Hepatocyte (in vitro differentiated cells): ENCODE data around the gene CYP27A1. TPM values are rescaled to one million over a fixed set of nuclear protein-coding genes. Genes with fewer than 3 reads are reported as not detected.

Source experiments
- DNase-seq: peaks from one replicate; pipeline ENCODE4 v3.0.0-alpha.2; 2016; ENCODE audit warnings: low spot score
- H2AFZ ChIP-seq: fragments of 200-600 bp; sonication (generic); 2 replicates; pipeline ENCODE4 v1.6.0; 2016; ENCODE audit warnings: antibody characterized with exemption, mild to moderate bottlenecking
- H3K27ac ChIP-seq: fragments of 200-600 bp; sonication (generic); 2 replicates; pipeline ENCODE4 v1.5.1; 2016; ENCODE audit warnings: mild to moderate bottlenecking
- H3K27me3 ChIP-seq: fragments of 200-600 bp; sonication (generic); 2 replicates; pipeline ENCODE4 v1.6.1; 2016
- H3K36me3 ChIP-seq: fragments of 200-600 bp; sonication (generic); replicated peaks from 2 replicates; pipeline ENCODE4 v1.5.1; 2016; ENCODE audit warnings: low read depth; ENCODE audit not compliant: insufficient read depth
- H3K4me1 ChIP-seq: fragments of 200-600 bp; sonication (generic); 2 replicates; pipeline ENCODE4 v1.5.1; 2016; ENCODE audit warnings: mild to moderate bottlenecking, moderate library complexity; ENCODE audit not compliant: insufficient read depth
- H3K4me2 ChIP-seq: fragments of 200-600 bp; sonication (generic); 2 replicates; pipeline ENCODE4 v1.6.0; 2016
- H3K4me3 ChIP-seq: fragments of 200-600 bp; sonication (generic); 2 replicates; pipeline ENCODE4 v1.5.1; 2016; ENCODE audit warnings: mild to moderate bottlenecking
- H3K79me2 ChIP-seq: fragments of 200-600 bp; sonication (generic); 2 replicates; pipeline ENCODE4 v1.6.0; 2017; ENCODE audit warnings: mild to moderate bottlenecking
- H3K9me2 ChIP-seq: fragments of 200-600 bp; sonication (generic); replicated peaks from 2 replicates; pipeline ENCODE4 v1.6.0; 2017; ENCODE audit warnings: mild to moderate bottlenecking; ENCODE audit not compliant: insufficient read depth
- H3K9me3 ChIP-seq: fragments of 200-600 bp; sonication (generic); 2 replicates; pipeline ENCODE4 v1.5.1; 2016; ENCODE audit warnings: low read depth, mild to moderate bottlenecking
- H4K20me1 ChIP-seq: fragments of 200-600 bp; sonication (generic); 2 replicates; pipeline ENCODE4 v1.6.0; 2016; ENCODE audit warnings: mild to moderate bottlenecking; ENCODE audit not compliant: insufficient read depth, poor library complexity, severe bottlenecking
- EZH2 ChIP-seq: fragments of 200-600 bp; sonication (generic); IDR thresholded peaks from 2 replicates; pipeline ENCODE4 v1.6.1; 2016; ENCODE audit warnings: antibody characterized with exemption, mild to moderate bottlenecking, borderline replicate concordance
- EZH2phosphoT487 ChIP-seq: fragments of 200-600 bp; sonication (generic); IDR thresholded peaks from one replicate; pipeline ENCODE4 v1.6.1; 2018; ENCODE audit warnings: antibody characterized with exemption, mild to moderate bottlenecking, low read depth, moderate library complexity; ENCODE audit not compliant: unreplicated experiment, severe bottlenecking
- WGBS: methylation state at CpG from one replicate; pipeline ENCODE4 v1.1.6; 2016; ENCODE audit warnings: low lambda C conversion rate; ENCODE audit errors: missing lambda C conversion rate; 5-methylcytosine and 5-hydroxymethylcytosine counted together
- polyA plus RNA-seq: library from polyadenylated mRNA; unstranded; fragments of >200 nt; fragmentation: Nextera tagmentation; extraction: Ambion mirVana; gene quantifications from 2 replicates; pipeline ENCODE4 v1.2.1, GENCODE V29; 2016
- total RNA-seq: library from RNA; depleted of rRNA; stranded (reverse); fragments of >200 nt; gene quantifications from 2 replicates; pipeline ENCODE4 v1.2.3, GENCODE V29; 2014
- TF ChIP-seq, protein P1 (sequence below): fragments of 200-600 bp; sonication (generic); IDR thresholded peaks from 2 replicates; pipeline ENCODE4 v1.5.1; 2016; ENCODE audit warnings: antibody characterized with exemption, mild to moderate bottlenecking; ENCODE audit not compliant: poor library complexity

Gene CYP27A1
- total and polyA plus RNA-seq, 2 experiments from 2014 or later, result 34.5 to 44.8 TPM

DNA sequence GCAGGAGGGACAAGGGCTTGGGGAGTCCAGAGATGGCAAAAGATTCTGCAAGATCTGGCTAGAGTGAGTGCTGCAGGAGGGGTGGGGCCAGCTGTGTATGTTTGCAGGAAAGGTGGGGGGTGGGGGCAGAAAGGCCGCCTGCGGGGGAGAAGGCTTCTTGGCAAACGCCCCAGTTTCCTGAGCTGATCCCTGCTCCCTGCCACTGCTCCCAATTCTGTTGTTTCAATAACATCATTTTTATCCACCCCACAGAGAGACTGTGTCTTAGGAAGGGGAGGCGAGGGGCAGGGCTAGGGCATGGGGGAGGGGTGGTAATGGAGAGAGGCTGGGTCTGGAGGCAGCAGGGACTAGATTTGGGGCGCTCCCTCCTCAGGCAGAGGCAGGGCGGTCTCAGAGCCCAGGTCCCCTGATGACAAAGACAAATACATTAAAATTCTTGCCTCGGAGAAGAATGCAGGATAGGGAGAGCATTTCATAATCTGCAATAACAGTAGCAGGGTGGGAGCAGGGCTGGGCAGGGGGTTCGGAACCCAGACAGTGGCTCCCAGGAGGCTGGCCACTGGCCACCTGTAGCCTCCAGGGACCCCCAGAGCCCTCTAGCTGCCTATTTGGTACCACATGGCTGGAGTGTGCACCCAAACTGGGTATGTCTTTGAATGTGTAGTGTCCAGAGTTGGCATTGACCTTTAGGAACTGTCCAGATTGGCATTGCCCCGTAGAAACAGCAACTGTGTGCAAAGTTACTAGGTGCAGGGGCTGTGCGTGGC, 75.6 kb downstream of the CYP27A1 start:
- Histone ChIP-seq H3K36me3 (no peaks in the 10 kb centered on the region), H3K27ac (no peak overlapping the region), H3K9me2 (no peaks in the 10 kb centered on the region), H3K27me3 (peaks cover 80% of the 10 kb centered on the region), H3K79me2 (no peaks in the 10 kb centered on the region), H3K4me2 (no peak overlapping the region), H3K4me1 (peaks cover 23% of the 10 kb centered on the region), H4K20me1 (no peaks in the 10 kb centered on the region), H2AFZ (no peak overlapping the region), H3K4me3 (no peak overlapping the region), H3K9me3 (no peaks in the 10 kb centered on the region)
- TF ChIP-seq, protein P1, sequence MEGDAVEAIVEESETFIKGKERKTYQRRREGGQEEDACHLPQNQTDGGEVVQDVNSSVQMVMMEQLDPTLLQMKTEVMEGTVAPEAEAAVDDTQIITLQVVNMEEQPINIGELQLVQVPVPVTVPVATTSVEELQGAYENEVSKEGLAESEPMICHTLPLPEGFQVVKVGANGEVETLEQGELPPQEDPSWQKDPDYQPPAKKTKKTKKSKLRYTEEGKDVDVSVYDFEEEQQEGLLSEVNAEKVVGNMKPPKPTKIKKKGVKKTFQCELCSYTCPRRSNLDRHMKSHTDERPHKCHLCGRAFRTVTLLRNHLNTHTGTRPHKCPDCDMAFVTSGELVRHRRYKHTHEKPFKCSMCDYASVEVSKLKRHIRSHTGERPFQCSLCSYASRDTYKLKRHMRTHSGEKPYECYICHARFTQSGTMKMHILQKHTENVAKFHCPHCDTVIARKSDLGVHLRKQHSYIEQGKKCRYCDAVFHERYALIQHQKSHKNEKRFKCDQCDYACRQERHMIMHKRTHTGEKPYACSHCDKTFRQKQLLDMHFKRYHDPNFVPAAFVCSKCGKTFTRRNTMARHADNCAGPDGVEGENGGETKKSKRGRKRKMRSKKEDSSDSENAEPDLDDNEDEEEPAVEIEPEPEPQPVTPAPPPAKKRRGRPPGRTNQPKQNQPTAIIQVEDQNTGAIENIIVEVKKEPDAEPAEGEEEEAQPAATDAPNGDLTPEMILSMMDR, result no peak
- TF ChIP-seq EZH2 (no peak), EZH2phosphoT487 (no peak)
- DNase-seq, result no peak
- WGBS, result 29% methylated on average over 10 of the region's 10 CpGs

DNA sequence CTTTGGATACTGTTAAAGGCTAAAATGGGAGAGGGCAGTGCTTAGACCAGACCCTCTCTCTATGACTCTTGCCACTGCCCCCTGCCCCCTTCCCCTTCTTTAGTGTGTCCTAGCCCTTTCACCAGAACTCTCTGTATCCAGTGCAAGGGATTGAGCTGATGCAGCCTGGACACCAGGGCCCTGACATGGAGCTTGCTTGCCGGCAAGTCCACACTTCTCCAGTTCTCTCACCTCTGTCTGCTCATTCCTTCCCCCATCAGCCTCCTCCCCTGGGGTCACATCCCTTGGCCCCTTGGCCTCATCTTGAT, 76.1 kb downstream of the CYP27A1 start:
- H3K9me3 ChIP-seq, result no peaks in the 10 kb centered on the region
- TF ChIP-seq EZH2 (no peak), EZH2phosphoT487 (no peak)
- TF ChIP-seq, protein P1, result no peak
- H3K27ac ChIP-seq, result no peak overlapping the region
- WGBS, result 27% methylated on average over 1 of the region's 1 CpG
- no peak for DNase-seq
- H3K4me1 ChIP-seq, result peaks cover 23% of the 10 kb centered on the region
- no peaks in the 10 kb centered on the region for H3K36me3 ChIP-seq
- no peak overlapping the region for H3K4me3 ChIP-seq
- H2AFZ ChIP-seq, result no peak overlapping the region
- no peaks in the 10 kb centered on the region for H4K20me1 ChIP-seq
- no peaks in the 10 kb centered on the region for H3K9me2 ChIP-seq
- no peak overlapping the region for H3K4me2 ChIP-seq
- H3K27me3 ChIP-seq, result peaks cover 82% of the 10 kb centered on the region
- H3K79me2 ChIP-seq, result no peaks in the 10 kb centered on the region

DNA sequence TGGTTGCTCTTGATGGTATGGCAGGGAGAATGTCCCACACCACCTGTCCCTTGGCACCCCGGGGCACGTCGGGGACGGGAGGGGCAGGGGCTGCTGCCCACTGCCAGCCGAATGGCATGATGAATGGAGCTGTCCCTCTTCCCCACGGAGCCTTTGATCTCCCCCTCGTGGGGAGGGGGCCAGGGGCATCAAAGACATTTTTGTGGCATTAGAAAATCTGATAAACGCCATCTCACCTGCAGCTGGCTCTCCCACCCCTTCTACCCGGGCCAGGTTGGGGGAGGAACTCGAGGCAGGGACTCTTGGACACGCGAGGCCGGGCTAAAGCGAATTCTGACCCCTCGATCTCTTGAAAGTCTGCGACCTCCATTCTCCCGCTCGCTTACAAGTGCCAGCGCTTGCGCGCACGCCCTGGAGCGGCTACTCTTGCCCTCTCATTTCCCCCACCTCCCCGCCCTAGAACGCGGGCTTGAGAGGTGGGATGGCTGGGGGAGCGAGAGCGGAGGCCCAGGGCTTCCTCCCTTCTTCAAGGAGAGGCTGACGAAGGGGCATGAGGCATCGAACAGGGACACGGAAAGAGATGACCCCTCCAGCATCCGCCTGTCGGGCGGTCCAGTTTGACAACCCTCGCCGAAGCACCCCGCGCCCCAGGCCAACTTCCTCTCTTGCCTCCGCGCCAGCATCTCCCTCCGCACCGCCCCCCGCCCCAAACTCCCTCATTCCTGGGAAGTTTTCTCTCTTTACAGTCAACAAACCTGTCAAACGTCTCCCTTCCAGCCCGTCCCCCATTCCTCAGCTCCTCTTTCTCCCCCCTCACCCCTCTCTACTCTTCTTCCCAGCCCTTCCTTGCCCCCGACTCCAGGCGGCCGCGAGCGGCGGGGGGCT, 77.0 kb downstream of the CYP27A1 start:
- Histone ChIP-seq H4K20me1 (no peaks in the 10 kb centered on the region), H3K79me2 (no peaks in the 10 kb centered on the region), H3K4me2 (peak overlapping the region; percentile 84), H2AFZ (no peak overlapping the region), H3K4me1 (peaks cover 23% of the 10 kb centered on the region), H3K9me3 (no peaks in the 10 kb centered on the region), H3K36me3 (no peaks in the 10 kb centered on the region), H3K27ac (no peak overlapping the region), H3K27me3 (peaks cover 86% of the 10 kb centered on the region), H3K9me2 (no peaks in the 10 kb centered on the region), H3K4me3 (no peak overlapping the region)
- 5% methylated on average over 29 of the region's 51 CpGs for WGBS
- TF ChIP-seq, protein P1, result no peak
- TF ChIP-seq EZH2, result peak; percentile 80
- DNase-seq, result no peak
